ENCODE results near the gene PCYT2.

Gene PCYT2

GRCh38 chr17:81942167-81942553, 31.0 kb upstream of the PCYT2 start:
- DNase-seq = no peak

- no peak for DNase-seq
Observed at GRCh38 chr17:81941484-81942166, 30.4 kb upstream of the PCYT2 start.

- no peak for DNase-seq
Observed at GRCh38 chr17:81940538-81941483, 29.6 kb upstream of the PCYT2 start.

GRCh38 chr17:81939881-81940385, 28.7 kb upstream of the PCYT2 start:
- no peak for DNase-seq

GRCh38 chr17:81939218-81939617, 28.0 kb upstream of the PCYT2 start:
- DNase-seq = no peak

- no peak for DNase-seq
Observed at GRCh38 chr17:81935709-81936084, 24.5 kb upstream of the PCYT2 start.

- no peak for DNase-seq
Observed at GRCh38 chr17:81934850-81935708, 23.9 kb upstream of the PCYT2 start.

- no peak for DNase-seq
Observed at GRCh38 chr17:81934098-81934757, 23.0 kb upstream of the PCYT2 start.

- DNase-seq = no peak
Observed at GRCh38 chr17:81933178-81933699, 22.0 kb upstream of the PCYT2 start.

- DNase-seq = no peak
Observed at GRCh38 chr17:81932333-81932983, 21.3 kb upstream of the PCYT2 start.

GRCh38 chr17:81931557-81932332, 20.5 kb upstream of the PCYT2 start:
- no peak for DNase-seq

GRCh38 chr17:81931189-81931556, 20.0 kb upstream of the PCYT2 start:
- DNase-seq = no peak

- no peak for DNase-seq
Observed at GRCh38 chr17:81930142-81931125, 19.2 kb upstream of the PCYT2 start.

GRCh38 chr17:81929253-81930141, 18.3 kb upstream of the PCYT2 start:
- DNase-seq = no peak

GRCh38 chr17:81928544-81929252, 17.5 kb upstream of the PCYT2 start:
- DNase-seq = no peak

GRCh38 chr17:81927653-81928543, 16.7 kb upstream of the PCYT2 start, which contains the start of gene MAFG:
Gene MAFG, minus strand, starts transcription at chr17:81927735. Its CDS starts 4,550 bp downstream, at chr17:81923185.
- peak; percentile 83 for DNase-seq
